Fibroblast of the conjunctiva (primary cell): Measurements from ENCODE around the gene MAPKAP1.

Experiments
- DNase-seq: peaks from one replicate; pipeline ENCODE4 v3.0.0-alpha.2; 2010; ENCODE audit warnings: low read depth

The MAPKAP1 gene

GRCh38 chr9:125455132-125455531 lies 251.9 kb downstream of the MAPKAP1 start:
- no peak for DNase-seq

GRCh38 chr9:125447202-125447802 lies 259.7 kb downstream of the MAPKAP1 start:
- DNase-seq, result no peak

- DNase-seq, result no peak
Observed at GRCh38 chr9:125446561-125447094, 260.4 kb downstream of the MAPKAP1 start.

DNA sequence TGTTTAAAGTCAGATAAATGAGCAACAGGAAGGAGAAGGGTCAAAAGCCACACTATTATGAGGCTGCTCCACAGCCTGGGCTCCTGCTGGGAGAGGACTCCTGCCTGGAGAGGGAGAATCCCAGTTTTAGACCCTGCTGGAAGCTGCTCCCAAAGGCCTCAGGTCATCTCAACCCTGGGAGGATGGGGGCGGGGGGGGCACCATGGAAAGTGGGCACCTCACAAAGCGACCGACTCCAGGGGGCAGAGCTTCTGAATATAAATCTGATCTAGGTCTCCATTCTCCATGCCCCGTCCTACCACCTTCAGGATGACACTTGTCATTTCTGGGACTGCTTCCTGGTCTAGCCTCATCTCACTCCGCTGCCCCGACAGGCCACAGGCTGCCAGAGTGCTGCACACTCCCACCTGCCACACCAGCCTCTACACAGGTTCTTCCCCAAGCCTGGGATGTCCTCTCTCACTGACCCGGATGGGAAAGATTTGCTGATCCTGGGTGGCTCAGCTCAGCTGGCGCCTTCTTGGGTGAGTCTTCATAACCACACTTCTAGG lies 262.0 kb downstream of the MAPKAP1 start:
- DNase-seq, result no peak

DNA sequence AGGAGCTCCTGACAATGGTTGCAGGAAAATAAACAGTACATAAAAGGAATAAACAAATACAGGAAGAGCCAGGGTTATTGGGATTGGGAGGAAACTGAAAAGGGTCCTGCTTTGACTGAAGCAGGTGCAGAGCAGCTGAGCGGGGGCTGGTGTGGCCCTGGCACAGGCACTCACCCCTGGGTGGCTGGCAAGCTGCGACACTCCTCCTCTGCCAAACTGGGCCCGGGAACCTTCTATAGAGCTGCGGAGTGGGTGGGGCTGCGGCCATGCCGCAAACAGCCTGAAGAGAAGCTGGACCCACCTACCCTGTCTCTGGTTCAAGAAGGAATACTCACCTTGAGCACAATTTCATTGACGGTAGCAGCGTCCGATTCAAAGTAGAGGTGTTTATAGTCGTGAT lies 262.8 kb downstream of the MAPKAP1 start:
- DNase-seq, result no peak

GRCh38 chr9:125443367-125443766 lies 263.6 kb downstream of the MAPKAP1 start:
- DNase-seq, result no peak

DNA sequence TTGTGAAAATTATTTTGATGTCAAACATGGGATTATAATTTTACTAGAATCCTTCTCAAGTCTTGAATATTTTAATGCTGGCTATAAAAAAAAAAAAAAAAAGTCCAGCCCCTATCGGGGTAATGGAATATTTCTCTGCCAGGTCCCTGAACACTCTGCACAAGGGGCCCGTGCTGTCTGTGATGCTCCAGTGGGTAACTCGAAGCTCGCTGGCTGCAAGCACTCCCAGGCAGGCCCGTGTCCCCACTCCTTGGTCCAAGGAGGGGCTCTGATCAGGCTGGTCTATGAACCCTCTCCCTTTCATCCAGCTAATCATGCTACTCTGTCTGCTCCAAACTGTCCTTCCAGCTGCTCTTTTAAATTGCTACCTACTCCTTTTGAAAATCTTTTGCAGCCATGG lies 264.6 kb downstream of the MAPKAP1 start:
- DNase-seq, result no peak

DNA sequence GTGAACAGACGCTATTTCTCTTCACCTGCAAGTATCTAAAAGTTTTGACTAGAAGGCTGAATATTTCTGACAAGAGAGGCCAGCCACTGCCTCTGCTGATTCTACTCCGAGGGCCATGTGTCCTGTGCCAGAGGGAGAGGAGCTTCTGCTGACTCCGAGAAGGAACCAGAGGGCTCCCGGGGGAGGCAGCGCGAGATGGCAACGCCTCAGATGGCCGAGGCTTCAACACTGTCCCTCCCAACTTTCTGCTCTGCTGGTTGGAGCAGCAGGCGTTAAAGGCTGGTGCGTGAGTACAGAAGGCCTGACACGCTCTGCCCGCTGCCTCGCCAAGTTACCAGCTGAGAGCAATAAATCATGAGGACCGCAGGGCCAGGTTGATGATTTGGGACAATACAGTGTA lies 266.6 kb downstream of the MAPKAP1 start:
- no peak for DNase-seq

- DNase-seq, result no peak
Observed at GRCh38 chr9:125439434-125440272, 267.4 kb downstream of the MAPKAP1 start.

DNA sequence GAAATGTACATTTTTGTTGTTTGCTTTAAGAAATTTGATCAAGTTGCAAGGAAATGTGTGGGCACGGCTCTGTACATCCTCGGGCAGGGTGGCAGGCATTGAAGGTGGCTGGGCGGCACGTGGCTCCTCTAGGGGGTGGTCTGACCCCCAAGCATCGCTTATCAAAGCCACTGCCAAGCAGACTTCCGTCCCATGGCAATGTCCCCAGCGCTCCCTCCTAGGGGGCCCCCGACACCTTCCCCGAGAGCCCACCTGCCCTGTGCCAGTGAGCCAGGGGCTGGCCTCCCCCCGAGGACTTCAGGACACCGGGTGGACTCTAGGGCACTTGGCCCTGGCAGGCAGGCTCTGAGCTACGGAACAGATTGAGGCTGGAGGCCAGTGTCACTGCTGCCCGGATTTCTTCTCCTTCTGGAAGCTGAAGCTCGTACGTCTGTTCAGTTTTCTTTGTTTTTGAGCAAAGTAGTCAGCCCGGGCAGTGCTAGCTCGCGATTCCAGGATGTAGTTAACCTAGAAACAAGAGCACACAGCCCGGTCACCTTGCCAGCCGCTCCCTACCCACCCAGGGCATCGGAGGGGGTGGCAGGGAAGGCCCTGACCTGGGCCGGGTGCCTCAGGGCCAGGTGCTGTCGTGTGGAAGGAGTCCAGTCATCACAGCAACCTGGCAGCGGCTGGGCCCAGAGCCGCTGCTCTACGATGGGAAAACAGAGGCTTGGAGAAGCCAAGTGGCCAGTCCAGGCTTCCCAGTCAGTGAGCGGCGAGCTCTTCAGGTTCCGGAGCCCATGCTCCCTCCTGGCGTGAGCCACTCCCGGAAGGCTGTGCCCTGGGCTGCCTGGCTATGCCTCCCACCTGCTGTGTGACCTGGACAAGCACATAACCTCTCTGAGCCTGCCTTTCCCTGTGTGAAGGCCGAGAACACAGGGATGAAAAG lies 268.2 kb downstream of the MAPKAP1 start:
- DNase-seq, result no peak

DNA sequence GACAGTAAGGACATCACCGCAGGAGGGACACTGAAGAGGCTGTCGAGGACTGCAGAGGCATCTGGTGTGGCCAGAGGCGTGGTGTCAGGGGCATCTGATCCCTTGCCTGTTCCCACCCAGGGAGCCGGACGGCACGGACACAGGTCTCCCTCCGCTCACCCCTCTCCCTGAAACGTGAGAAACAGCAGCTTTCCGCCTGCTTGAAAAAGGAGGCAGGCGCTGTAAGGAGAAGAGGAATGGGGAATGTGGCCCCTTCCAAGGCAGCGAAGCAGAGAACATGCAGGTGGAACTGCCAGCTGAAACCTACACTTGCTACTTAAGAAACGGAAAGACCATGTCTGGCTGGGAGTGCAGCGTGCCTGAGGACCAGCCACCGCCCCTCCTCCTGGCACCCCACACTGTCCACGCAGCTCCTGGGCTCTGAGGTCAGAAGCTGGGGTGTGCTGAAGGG lies 269.2 kb downstream of the MAPKAP1 start:
- no peak for DNase-seq

- no peak for DNase-seq
Observed at GRCh38 chr9:125436613-125437443, 270.2 kb downstream of the MAPKAP1 start.

DNA sequence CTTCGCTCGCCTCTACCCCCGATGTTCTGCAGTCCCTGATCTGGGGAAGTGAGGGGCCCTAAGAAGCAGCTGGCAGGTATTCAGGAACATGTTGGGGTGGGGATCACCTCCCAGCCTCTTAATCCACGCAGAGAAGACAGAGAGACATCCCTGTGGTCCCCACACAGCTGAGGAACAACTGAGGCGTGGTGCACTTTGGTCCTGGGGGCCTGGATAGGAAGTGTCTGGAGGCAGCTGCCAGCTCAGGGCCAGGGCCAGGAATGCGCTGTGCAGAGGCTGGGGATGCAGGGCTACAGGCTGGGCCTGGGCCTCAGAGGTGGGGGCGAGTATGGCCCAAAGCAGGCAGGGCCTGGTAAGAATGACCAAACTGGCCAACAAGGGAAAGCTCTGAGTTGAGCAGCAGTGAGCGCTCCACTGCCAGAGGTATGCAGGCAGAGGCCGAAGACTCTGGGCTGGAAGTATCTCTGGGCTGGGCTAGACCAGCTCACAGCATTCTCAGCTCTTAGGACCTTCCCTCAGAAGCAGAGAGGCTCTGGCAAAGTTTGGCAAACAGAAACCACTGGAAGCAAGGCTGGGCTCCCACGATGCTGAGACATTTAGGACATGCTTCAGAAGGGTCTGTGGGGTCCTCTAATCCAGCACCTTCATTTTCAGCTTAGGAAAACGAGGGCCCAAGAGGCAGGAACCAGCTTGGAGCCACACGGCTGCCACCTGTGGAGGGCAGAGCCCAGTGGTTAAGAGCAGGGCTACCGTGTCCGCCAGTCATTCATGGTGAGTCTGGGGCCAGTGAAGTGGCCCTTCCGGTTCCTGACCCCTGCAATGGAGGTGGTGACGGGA lies 271.0 kb downstream of the MAPKAP1 start:
- no peak for DNase-seq

GRCh38 chr9:125434986-125435775 lies 271.8 kb downstream of the MAPKAP1 start:
- DNase-seq, result no peak

DNA sequence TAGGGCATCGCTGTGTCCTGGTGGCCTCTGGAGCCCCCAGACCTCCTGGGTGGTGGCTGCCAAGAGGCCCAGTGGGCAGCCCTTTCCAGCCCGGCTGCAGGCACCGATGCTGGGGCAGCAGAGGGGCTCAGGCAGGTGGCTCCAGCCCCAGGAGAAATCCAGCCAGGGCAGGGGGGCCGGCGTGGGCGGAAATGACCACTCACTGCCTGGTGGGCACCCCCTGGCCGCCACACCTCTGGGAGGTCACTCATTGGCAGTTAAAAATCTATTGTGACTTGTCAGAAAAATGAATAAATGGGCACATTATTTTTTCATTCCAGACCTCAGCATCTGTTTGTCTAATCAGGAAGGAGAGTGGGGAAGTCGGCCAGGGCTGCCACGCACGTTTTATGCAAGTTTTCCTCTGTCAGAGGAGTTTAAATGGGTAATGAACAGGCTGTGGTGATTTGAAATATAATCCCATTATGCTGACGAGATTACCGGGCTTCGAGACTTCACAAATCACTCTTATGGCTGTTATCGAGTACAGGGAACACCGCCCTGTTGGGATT lies 273.5 kb downstream of the MAPKAP1 start:
- DNase-seq, result no peak

- DNase-seq, result no peak
Observed at GRCh38 chr9:125432715-125433385, 274.2 kb downstream of the MAPKAP1 start.

DNA sequence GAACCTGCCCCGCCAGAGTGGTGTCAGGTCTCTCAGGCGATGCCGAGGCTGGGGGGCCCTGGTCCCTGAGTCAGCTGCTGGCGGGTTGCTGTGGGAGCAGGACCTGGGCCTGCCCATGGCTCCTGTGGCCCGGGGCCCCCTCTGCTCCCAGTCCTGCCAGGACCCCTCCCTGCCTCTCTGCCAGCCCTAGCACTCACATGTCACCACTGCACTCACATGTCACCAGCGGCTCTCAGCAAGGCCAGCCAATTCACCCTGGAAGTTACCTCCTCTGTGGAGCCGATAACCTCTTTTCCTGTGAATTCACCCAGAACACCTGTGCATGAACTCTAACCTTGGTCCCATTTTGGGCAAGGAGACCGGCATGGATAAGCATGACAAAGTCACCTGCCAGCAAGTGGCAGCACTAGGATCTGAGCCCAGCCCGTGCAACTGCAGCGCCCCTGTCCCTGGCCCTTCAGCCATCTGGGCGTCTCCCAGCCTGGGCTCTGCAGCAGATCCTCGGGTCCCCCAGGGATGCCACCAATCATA lies 275.2 kb downstream of the MAPKAP1 start:
- no peak for DNase-seq

DNA sequence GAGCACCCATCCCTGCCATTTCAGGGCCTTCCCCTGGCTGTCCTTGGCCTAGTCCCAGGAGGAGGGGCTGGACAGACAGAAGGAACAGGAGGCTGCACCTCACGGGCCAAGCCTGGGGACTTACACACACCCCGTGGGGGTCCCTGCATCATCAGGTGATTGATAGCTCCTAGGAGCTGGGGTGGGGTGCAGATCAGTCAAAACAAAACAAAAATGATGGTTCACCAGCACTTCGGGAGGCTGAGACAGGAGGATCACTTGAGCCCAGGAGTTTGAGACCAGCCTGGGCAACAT lies 276.0 kb downstream of the MAPKAP1 start:
- no peak for DNase-seq
